ENCODE measurements around the gene PLXNA1.

DNA sequence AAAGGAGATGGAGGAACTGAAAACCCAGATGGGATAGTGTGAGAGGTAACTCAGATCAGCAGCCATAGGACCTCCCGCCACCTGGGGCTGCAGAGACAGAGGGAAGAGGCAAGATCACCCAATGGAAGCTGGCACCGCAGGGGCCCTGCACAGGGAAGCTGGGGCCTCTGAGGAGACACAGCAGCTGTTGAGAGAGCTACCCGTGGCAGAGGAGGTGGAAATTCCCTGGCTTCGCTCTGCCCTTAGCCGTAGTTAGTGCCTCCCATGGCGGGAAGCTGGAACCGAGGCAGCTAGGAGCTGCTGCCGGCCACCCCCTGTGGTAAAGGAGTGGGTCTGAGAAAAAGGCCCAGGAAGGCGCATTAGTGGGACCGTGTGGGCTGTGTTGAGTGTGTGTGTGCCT is 18.0 kb upstream of the PLXNA1 start:
- TF ChIP-seq ZFP3 (CRISPR knock-in tag; IDR thresholded peaks at IDR 0.05) (no peak), OSR1 (CRISPR knock-in tag; IDR thresholded peaks at IDR 0.05) (no peak), ZFP30 (CRISPR knock-in tag; IDR thresholded peaks at IDR 0.05) (no peak), BACH2 (CRISPR knock-in tag; IDR thresholded peaks at IDR 0.05; ENCODE audit: borderline replicate concordance) (no peak), ESRRG (CRISPR knock-in tag; IDR thresholded peaks at IDR 0.05) (no peak), ZNF70 (CRISPR knock-in tag; IDR thresholded peaks at IDR 0.05) (no peak), GLIS3 (CRISPR knock-in tag; IDR thresholded peaks at IDR 0.05) (no peak), PPARA (CRISPR knock-in tag; IDR thresholded peaks at IDR 0.05; ENCODE audit: borderline replicate concordance) (no peak)
- TF ChIP-seq, protein P1, sequence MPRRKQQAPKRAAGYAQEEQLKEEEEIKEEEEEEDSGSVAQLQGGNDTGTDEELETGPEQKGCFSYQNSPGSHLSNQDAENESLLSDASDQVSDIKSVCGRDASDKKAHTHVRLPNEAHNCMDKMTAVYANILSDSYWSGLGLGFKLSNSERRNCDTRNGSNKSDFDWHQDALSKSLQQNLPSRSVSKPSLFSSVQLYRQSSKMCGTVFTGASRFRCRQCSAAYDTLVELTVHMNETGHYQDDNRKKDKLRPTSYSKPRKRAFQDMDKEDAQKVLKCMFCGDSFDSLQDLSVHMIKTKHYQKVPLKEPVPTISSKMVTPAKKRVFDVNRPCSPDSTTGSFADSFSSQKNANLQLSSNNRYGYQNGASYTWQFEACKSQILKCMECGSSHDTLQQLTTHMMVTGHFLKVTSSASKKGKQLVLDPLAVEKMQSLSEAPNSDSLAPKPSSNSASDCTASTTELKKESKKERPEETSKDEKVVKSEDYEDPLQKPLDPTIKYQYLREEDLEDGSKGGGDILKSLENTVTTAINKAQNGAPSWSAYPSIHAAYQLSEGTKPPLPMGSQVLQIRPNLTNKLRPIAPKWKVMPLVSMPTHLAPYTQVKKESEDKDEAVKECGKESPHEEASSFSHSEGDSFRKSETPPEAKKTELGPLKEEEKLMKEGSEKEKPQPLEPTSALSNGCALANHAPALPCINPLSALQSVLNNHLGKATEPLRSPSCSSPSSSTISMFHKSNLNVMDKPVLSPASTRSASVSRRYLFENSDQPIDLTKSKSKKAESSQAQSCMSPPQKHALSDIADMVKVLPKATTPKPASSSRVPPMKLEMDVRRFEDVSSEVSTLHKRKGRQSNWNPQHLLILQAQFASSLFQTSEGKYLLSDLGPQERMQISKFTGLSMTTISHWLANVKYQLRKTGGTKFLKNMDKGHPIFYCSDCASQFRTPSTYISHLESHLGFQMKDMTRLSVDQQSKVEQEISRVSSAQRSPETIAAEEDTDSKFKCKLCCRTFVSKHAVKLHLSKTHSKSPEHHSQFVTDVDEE (CRISPR knock-in tag; IDR thresholded peaks at IDR 0.05), result no peak
